Activated CD4-positive, alpha-beta T cell treated with anti-CD3 and anti-CD28 coated beads for 4 hours (primary cell): ENCODE measurements around the gene C4orf36.

Experiments
- DNase-seq, 2 donors: peaks; one replicate each; pipeline ENCODE4 v3.0.0-alpha.2; 2020

The C4orf36 gene

GRCh38 chr4:86855572-86855971, 36.6 kb downstream of the C4orf36 start:
- DNase-seq, result no peak

- no peak for DNase-seq
Observed at GRCh38 chr4:86853209-86853608, 39.0 kb downstream of the C4orf36 start.

DNA sequence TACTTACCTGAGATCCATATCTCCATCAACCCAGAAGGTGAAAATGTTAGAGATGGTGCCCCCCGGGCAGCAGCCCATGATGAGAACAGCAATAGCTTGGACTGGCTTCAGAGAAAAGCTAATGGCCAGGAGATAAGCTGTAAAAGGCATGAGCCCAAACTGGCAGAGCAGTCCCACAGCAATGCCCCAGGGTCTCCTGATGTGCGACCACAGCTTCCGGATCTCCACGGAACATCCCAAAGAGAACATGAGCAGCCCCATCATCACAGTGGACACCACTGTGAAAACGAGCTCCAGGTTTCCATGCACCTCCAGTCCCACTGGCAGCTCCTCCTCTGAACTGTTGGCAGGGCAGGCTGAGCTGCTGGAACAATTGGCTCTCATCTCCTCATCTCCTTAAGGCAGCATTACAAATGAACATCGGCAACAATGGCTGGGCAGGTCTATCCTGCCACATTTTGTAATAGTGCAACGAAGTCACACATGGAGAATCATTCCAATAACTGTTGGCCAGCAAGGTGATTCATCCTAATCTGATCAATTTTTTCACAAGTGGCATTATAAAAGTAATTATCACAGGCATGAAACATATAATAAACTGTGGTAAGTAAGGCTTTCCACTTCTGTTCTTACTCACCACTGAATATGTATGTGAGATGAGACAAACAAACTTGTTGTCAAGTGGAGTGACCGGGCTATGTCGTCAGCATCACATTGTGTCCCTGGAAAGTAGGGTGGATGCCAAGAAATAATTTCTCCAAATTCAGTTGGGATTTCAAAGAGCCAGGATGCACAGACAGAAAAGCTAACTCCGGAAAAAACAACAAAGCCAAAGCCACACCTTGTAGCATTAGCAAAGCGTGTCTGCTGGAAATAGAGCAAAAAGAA, 43.2 kb downstream of the C4orf36 start, which contains the start of gene SLC10A6:
Gene SLC10A6, minus strand, starts transcription at position 653 of the 888 bp plus-strand sequence. Its CDS starts 269 bp downstream, at position 384.
- no peak for DNase-seq

- DNase-seq, result no peak
Observed at GRCh38 chr4:86848136-86848535, 44.1 kb downstream of the C4orf36 start.

DNA sequence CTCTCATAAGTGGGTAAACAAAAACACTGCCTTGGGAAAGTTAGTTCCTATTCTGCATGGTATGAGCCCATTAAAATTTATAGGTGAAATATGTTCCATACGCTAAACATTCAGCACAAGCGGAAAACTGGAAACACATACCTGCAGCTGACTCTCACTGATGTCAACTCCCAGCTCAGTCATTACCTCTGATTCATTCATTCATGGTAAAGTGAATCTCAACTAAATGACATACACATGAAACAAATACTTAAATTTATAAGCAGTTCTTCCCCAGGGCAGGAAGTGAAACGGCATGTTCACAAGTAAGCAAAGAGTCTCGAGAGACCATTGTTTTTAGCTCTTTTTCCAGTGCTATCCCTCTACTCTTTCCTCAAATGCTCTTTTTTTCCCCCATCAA, 44.7 kb downstream of the C4orf36 start:
- no peak for DNase-seq

GRCh38 chr4:86846921-86847320, 45.3 kb downstream of the C4orf36 start:
- DNase-seq, result no peak

DNA sequence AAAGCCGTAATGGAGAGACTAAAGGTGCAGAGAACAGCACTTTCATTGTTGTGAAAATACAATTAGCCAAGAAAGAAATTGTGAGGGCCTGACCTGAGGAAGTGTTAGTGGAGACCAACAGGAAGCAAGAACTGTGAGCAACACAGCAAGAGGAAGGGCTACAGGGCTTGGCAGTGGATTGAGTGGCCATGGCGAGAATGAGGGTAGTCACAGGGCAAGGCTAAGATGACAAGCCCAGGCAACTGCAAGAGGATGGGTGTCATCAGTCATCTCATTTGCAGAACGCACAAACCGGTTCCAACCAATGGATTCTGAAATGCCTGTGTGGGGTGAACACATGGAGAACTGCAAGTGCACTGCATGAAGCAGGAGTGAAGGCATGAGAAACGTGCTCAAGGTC, 46.6 kb downstream of the C4orf36 start:
- no peak for DNase-seq

DNA sequence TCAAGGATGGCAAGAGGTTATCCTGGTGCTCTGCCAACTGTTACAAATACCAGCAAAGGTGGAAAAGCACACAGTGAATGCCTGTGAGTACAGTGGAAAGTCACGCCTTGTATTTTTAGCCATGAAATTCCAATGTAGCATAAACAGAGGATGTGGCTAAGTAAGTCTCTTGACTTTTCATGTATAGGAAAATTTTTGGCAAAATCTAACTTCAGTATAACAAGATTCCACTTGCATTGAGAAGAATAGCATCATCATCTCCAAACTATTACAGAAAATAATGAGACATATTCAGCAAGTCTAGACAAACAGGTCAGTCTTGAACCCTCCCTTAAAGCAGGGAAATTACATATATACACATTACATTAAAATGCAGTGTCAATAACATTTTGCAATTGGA, 50.9 kb downstream of the C4orf36 start:
- no peak for DNase-seq

DNA sequence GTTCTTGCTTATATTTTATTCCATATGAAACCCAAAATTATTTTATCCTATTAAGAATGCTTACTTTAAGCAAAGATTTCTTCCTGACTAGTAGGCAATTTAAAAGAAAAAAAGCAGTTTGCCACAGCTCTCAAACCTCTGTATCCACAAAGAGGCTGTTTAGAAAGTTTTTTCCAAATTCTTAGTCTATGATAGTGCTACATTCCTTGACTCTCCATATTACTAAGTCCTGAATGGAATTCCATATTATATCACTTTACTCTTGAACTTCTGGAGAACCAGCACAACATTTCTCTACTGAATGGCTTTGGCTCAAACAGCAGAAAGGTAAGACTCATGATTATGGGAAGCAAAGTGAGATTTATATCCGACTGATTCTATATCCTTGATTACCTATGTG, 51.4 kb downstream of the C4orf36 start:
- no peak for DNase-seq

- no peak for DNase-seq
Observed at GRCh38 chr4:86837691-86838503, 54.3 kb downstream of the C4orf36 start.

DNA sequence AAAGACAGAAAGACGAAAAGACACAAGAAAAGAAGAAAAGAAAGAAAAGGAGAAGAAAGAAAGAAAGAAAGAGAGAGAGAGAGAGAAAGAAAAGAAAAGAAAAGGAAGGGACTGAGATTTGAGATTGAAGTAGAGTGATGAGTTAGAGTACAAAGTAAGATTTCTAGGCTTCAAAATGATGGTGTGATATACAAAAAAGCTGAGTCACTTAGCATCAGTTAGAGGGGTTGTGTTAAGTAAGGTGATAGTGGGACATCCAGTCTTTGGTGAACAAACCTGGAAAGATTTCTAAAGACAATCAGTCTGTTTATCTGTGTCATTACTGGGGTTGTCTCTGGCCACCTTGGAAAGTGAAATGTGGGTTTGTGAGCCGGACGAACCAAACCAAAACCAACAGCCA, 56.5 kb downstream of the C4orf36 start:
- no peak for DNase-seq

GRCh38 chr4:86834901-86835300, 57.3 kb downstream of the C4orf36 start:
- no peak for DNase-seq

DNA sequence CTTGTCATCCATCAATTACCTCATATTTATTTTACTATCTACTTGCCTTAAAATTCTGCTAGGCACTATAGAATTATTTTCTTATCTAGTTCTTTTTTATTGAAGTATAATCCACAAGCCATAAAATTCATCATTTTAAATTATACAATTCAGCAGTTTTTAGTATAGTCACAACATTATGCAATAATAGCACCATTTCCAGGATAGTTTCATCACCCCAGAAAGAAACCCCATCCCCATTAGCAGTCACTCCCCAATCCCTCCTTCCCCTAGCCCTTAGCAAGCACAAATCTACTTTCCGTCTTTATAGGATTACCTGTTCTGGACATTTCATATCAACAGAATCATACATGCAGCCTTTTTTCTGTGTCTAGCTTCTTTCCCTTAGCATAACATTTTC, 58.6 kb downstream of the C4orf36 start:
- DNase-seq, result no peak

DNA sequence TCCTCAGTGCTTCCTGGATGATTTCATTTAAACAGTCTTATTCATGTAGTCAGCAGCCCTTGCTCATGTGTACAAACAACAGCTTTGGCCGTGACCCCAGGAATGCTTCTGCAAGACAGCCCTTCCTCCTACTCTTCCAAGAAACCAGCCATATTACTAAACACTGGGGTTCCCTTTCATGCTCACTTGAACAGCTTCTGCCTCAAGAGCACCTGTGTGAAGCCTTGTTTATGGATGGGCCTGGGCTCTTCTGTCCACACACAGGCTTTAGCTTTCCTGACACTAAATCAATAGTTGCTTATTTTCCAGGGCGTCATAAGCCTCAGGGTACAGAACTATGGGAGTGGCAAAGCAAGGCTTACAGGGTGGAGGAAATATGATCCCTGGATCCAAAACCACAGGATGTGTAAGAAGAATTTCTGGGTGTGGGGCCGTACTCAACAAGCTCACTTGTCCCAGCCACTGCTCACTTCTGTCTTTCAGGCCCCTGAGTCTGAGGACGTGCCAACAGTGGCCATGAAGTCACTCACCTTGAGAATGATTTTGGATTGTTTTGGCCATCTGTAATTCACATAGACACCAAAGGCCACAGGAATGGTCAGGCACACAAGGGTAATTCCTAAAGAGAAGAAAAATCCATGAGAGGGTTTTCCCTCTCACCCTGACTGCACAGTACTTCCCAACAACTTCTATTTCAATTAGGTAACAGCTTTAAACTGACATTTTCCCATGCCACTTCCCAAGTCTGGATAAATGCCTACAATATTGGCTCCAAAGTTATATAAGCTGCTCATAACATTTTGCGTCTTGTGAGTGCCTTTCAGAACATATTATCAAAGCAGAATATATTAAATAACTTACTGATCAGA, 60.7 kb downstream of the C4orf36 start:
- no peak for DNase-seq
